H9 (cell line): Measurements from ENCODE around the gene PRDM11. TPM values are rescaled to one million over a fixed set of nuclear protein-coding genes. Genes with fewer than 3 reads are reported as not detected.

ENCODE experiments used
- DNase-seq: peaks from one replicate; pipeline ENCODE4 v3.0.0-alpha.2; 2017
- H2AFZ ChIP-seq: one replicate; pipeline ENCODE4 v1.6.1; 2013; ENCODE audit warnings: mild to moderate bottlenecking, low read length, control low read depth, moderate library complexity
- H2AK5ac ChIP-seq: 2 replicates; pipeline ENCODE4 v1.6.1; 2013; ENCODE audit warnings: low read length, control low read depth, mixed read lengths; ENCODE audit not compliant: insufficient read length
- H2BK120ac ChIP-seq: one replicate; pipeline ENCODE4 v1.6.1; 2013; ENCODE audit warnings: low read depth, mild to moderate bottlenecking, low read length, control low read depth, inconsistent platforms; ENCODE audit not compliant: poor library complexity, severe bottlenecking
- H2BK12ac ChIP-seq: 2 replicates; pipeline ENCODE4 v1.6.1; 2013; ENCODE audit warnings: low read length, control low read depth, mixed read lengths, low read depth; ENCODE audit not compliant: insufficient read length
- H2BK15ac ChIP-seq: 2 replicates; pipeline ENCODE4 v1.6.1; 2013; ENCODE audit warnings: low read depth, low read length, control low read depth
- H2BK20ac ChIP-seq: one replicate; pipeline ENCODE4 v1.6.1; 2013; ENCODE audit warnings: low read depth, mild to moderate bottlenecking, low read length, control low read depth, inconsistent platforms; ENCODE audit not compliant: poor library complexity, severe bottlenecking
- H2BK5ac ChIP-seq: 2 replicates; pipeline ENCODE4 v1.6.1; 2013; ENCODE audit warnings: low read length, control low read depth, mixed read lengths; ENCODE audit not compliant: insufficient read length
- H3K14ac ChIP-seq: 2 replicates; pipeline ENCODE4 v1.6.1; 2013; ENCODE audit warnings: low read length, control low read depth; ENCODE audit not compliant: insufficient read depth
- H3K18ac ChIP-seq: 2 replicates; pipeline ENCODE4 v1.6.1; 2013; ENCODE audit warnings: low read depth, mild to moderate bottlenecking, mixed read lengths, low read length, control low read depth; ENCODE audit not compliant: insufficient read length
- H3K23ac ChIP-seq: 2 replicates; pipeline ENCODE4 v1.6.1; 2013; ENCODE audit warnings: low read length, control low read depth, mixed read lengths, low read depth; ENCODE audit not compliant: insufficient read length
- H3K23me2 ChIP-seq: 2 replicates; pipeline ENCODE4 v1.6.1; 2013; ENCODE audit warnings: low read depth, mild to moderate bottlenecking, mixed read lengths, low read length, control low read depth; ENCODE audit not compliant: insufficient read length, poor library complexity, severe bottlenecking
- H3K27ac ChIP-seq: 2 replicates; pipeline ENCODE4 v1.5.1; 2013; ENCODE audit warnings: low read length, control low read depth, mixed read lengths, low read depth; ENCODE audit not compliant: insufficient read length
- H3K27me3 ChIP-seq: 2 replicates; pipeline ENCODE4 v1.6.1; 2013; ENCODE audit warnings: low read length, control low read depth, inconsistent platforms; ENCODE audit not compliant: insufficient read depth
- H3K4ac ChIP-seq: 2 replicates; pipeline ENCODE4 v1.6.1; 2013; ENCODE audit warnings: low read depth, mild to moderate bottlenecking, control low read depth, inconsistent platforms, low read length, moderate library complexity
- H3K4me1 ChIP-seq: 2 replicates; pipeline ENCODE4 v1.6.1; 2013; ENCODE audit warnings: low read length, control low read depth, inconsistent platforms; ENCODE audit not compliant: insufficient read depth
- H3K4me2 ChIP-seq: 2 replicates; pipeline ENCODE4 v1.6.1; 2013; ENCODE audit warnings: low read length, control low read depth, mixed read lengths; ENCODE audit not compliant: insufficient read length, insufficient read depth
- H3K56ac ChIP-seq: 2 replicates; pipeline ENCODE4 v1.6.1; 2013; ENCODE audit warnings: low read depth, mild to moderate bottlenecking, mixed read lengths, low read length, control low read depth; ENCODE audit not compliant: insufficient read length
- H3K79me1 ChIP-seq: 2 replicates; pipeline ENCODE4 v1.6.1; 2013; ENCODE audit warnings: low read depth, mild to moderate bottlenecking, moderate library complexity, low read length, control low read depth, inconsistent platforms; ENCODE audit not compliant: insufficient read depth, poor library complexity, severe bottlenecking
- H3K79me2 ChIP-seq: 2 replicates; pipeline ENCODE4 v1.6.1; 2013; ENCODE audit warnings: low read length, control low read depth, inconsistent platforms; ENCODE audit not compliant: insufficient read depth
- H3K9ac ChIP-seq: 2 replicates; pipeline ENCODE4 v1.6.1; 2013; ENCODE audit warnings: low read length, control low read depth, mixed read lengths; ENCODE audit not compliant: insufficient read length; ENCODE audit errors: extremely low read depth
- H3K9me3 ChIP-seq: one replicate; pipeline ENCODE4 v1.6.1; 2013; ENCODE audit warnings: low read depth, low read length, inconsistent platforms; ENCODE audit not compliant: control insufficient read depth
- H3T11ph ChIP-seq: one replicate; pipeline ENCODE4 v1.6.1; 2013; ENCODE audit warnings: mild to moderate bottlenecking, low read length, control low read depth, inconsistent platforms
- H4K20me1 ChIP-seq: one replicate; pipeline ENCODE4 v1.6.1; 2013; ENCODE audit not compliant: control insufficient read depth, insufficient read length, insufficient read depth
- H4K5ac ChIP-seq: 2 replicates; pipeline ENCODE4 v1.6.1; 2013; ENCODE audit warnings: low read depth, mild to moderate bottlenecking, mixed read lengths, low read length, control low read depth; ENCODE audit not compliant: insufficient read length
- H4K8ac ChIP-seq: replicated peaks from 2 replicates; pipeline ENCODE4 v1.6.1; 2013; ENCODE audit warnings: low read length, control low read depth, mixed read lengths, low read depth; ENCODE audit not compliant: insufficient read length
- H4K91ac ChIP-seq: 2 replicates; pipeline ENCODE4 v1.6.1; 2013; ENCODE audit warnings: low read depth, mild to moderate bottlenecking, moderate library complexity, mixed read lengths, low read length, control low read depth; ENCODE audit not compliant: insufficient read length
- H3K27ac Mint-ChIP-seq, 3 experiments: 2 replicates in 2 of 3; 3 replicates in 1 of 3; pipeline ENCODE4 v1.8.0; 2020 to 2021; ENCODE audit warnings: mixed read lengths in 3 of 3, mild to moderate bottlenecking in 1 of 3, moderate library complexity in 1 of 3
- H3K27me3 Mint-ChIP-seq: 2 replicates; pipeline ENCODE4 v1.8.0; 2021; ENCODE audit warnings: low read depth, mild to moderate bottlenecking, moderate library complexity, mixed read lengths
- H3K36me3 Mint-ChIP-seq, 3 experiments: 2 replicates in 2 of 3; 3 replicates in 1 of 3; pipeline ENCODE4 v1.8.0; 2020 to 2021; ENCODE audit warnings: low read depth in 3 of 3, mixed read lengths in 3 of 3; ENCODE audit not compliant: insufficient read depth in 1 of 3
- H3K4me1 Mint-ChIP-seq, 2 experiments: 2 replicates each; pipeline ENCODE4 v1.8.0; 2020; ENCODE audit warnings: mixed read lengths in 2 of 2
- H3K4me3 Mint-ChIP-seq, 2 experiments: 2 replicates in 1 of 2; 3 replicates in 1 of 2; pipeline ENCODE4 v1.8.0; 2020 to 2021; ENCODE audit warnings: mild to moderate bottlenecking in 2 of 2, mixed read lengths in 2 of 2, moderate library complexity in 1 of 2
- H3K9me3 Mint-ChIP-seq, 2 experiments: 2 replicates in 1 of 2; 3 replicates in 1 of 2; pipeline ENCODE4 v1.8.0; 2020; ENCODE audit warnings: mild to moderate bottlenecking in 2 of 2, mixed read lengths in 2 of 2, moderate library complexity in 1 of 2
- CTCF ChIP-seq: fragments of 200-600 bp; sonication (generic); conservative IDR thresholded peaks from 3 replicates; pipeline ENCODE4 v1.8.0; 2021; ENCODE audit warnings: antibody characterized with exemption, mild to moderate bottlenecking
- WGBS: extraction: QIAGEN DNeasy Blood & Tissue Kit; methylation state at CpG from one replicate; pipeline ENCODE4 v1.1.7; 2013; ENCODE audit warnings: missing lambda C conversion rate, low lambda C conversion rate, mixed read lengths; ENCODE audit not compliant: insufficient read length; ENCODE audit errors: extremely low coverage; 5-methylcytosine and 5-hydroxymethylcytosine counted together
- total RNA-seq: library from RNA; stranded (reverse); gene quantifications from 2 replicates; pipeline ENCODE4 v1.2.1, GENCODE V29; 2021

Gene PRDM11
- total RNA-seq, 1 experiment from 2014 or later = 11.5 TPM

- no peak overlapping the region for H3K18ac ChIP-seq
- H3K27me3 ChIP-seq = no peaks in the 10 kb centered on the region
- H3K14ac ChIP-seq = no peak overlapping the region
- peaks cover 0 to 4% of the 10 kb centered on the region in 2 experiments; a peak in 2 of 4 replicates for H3K4me1 Mint-ChIP-seq
- H4K8ac ChIP-seq = no peak overlapping the region
- no CpG with 5 or more reads among the region's 13 CpGs for WGBS
- no peak overlapping the region for H3K4me2 ChIP-seq
- peaks cover 29% of the 10 kb centered on the region for H3K27me3 Mint-ChIP-seq
- H2AFZ ChIP-seq = no peak overlapping the region
- no peak overlapping the region for H3K56ac ChIP-seq
- H3K9me3 Mint-ChIP-seq = no peaks in the 10 kb centered on the region
- H2BK5ac ChIP-seq = no peak overlapping the region
- no peak overlapping the region for H4K5ac ChIP-seq
- no peak overlapping the region for H3K27ac Mint-ChIP-seq
- H3K36me3 Mint-ChIP-seq = no peaks in the 10 kb centered on the region
- H3K4ac ChIP-seq = no peak overlapping the region
- H3K23ac ChIP-seq = no peak overlapping the region
- H2BK20ac ChIP-seq = no peak overlapping the region
- H3K9ac ChIP-seq = no peak overlapping the region
- no peak for TF ChIP-seq CTCF
- DNase-seq = no peak
- no peak overlapping the region for H3K27ac ChIP-seq
- H3K23me2 ChIP-seq = no peaks in the 10 kb centered on the region
- H2BK15ac ChIP-seq = no peak overlapping the region
- H3K4me3 Mint-ChIP-seq = no peak overlapping the region
- H4K91ac ChIP-seq = no peak overlapping the region
- H3K79me1 ChIP-seq = no peaks in the 10 kb centered on the region
- H4K20me1 ChIP-seq = no peaks in the 10 kb centered on the region
- no peak overlapping the region for H3T11ph ChIP-seq
- H2AK5ac ChIP-seq = no peak overlapping the region
- no peaks in the 10 kb centered on the region for H3K79me2 ChIP-seq
- H2BK12ac ChIP-seq = no peak overlapping the region
- H3K4me1 ChIP-seq = no peaks in the 10 kb centered on the region
- no peak overlapping the region for H2BK120ac ChIP-seq
- no peaks in the 10 kb centered on the region for H3K9me3 ChIP-seq
Measured at GRCh38 chr11:45267652-45268299, 121.3 kb downstream of the PRDM11 start.
